ENCODE results near the gene CZIB. TPM values are rescaled to one million over a fixed set of nuclear protein-coding genes. Genes with fewer than 3 reads are reported as not detected.

The CZIB gene
- total and polyA plus RNA-seq, 2 of the 13 experiments (the other 11 are each of a cell fraction or from before 2014, with no cell fraction given), result 49.2 to 67.0 TPM

- ATAC-seq (no peak), FAIRE-seq (no peak), DNase-seq (ENCODE audit: low spot score) (no peak)
- Histone ChIP-seq H3K9ac (ENCODE audit: insufficient read depth, low read depth, low read length) (no peak overlapping the region), H3K27ac (ENCODE audit: extremely low read length, insufficient read depth, low read length) (no peak overlapping the region), H3K79me2 (ENCODE audit: insufficient read depth, low read length) (peaks cover 14% of the 10 kb centered on the region), H3K4me1 (ENCODE audit: insufficient read depth, low read length) (peaks cover 19% of the 10 kb centered on the region), H3K4me2 (ENCODE audit: low read depth, low read length) (no peak overlapping the region), H3K27me3 (ENCODE audit: control insufficient read depth in 1 of 2, insufficient read depth in 2 of 2, low read length in 2 of 2) (peaks cover 0 to 3% of the 10 kb centered on the region in 2 experiments; a peak in 1 of 5 replicates), H3K36me3 (replicated peaks in 1 of 2; ENCODE audit: control insufficient read depth in 1 of 2, insufficient read depth in 2 of 2, low read length in 2 of 2) (peaks cover 0 to 9% of the 10 kb centered on the region in 2 experiments; a peak in 3 of 5 replicates), H3K9me3 (ENCODE audit: low read length) (no peaks in the 10 kb centered on the region), H3K4me3 (replicated peaks in 1 of 3; ENCODE audit: insufficient read depth in 1 of 3, low read depth in 2 of 3, low read length in 3 of 3) (no peak overlapping the region), H4K20me1 (ENCODE audit: insufficient read depth, low read length) (no peaks in the 10 kb centered on the region), H2AFZ (ENCODE audit: low read length) (no peak overlapping the region)
- ChIA-PET POLR2A (no interaction called here), CTCF (ENCODE audit: low intra/inter-chr PET ratio, low total read pairs) (no interaction called here)
- TF ChIP-seq ZNF446 (CRISPR knock-in tag; IDR thresholded peaks at IDR 0.05) (no peak), TRIM24 (CRISPR knock-in tag; IDR thresholded peaks at IDR 0.05) (no peak), RNF2 (conservative IDR thresholded peaks at IDR 0.05; ENCODE audit: low read depth) (no peak), MYC (CRISPR knock-in tag; IDR thresholded peaks at IDR 0.05; ENCODE audit: borderline replicate concordance) (no peak), ZNF773 (CRISPR knock-in tag; IDR thresholded peaks at IDR 0.05; ENCODE audit: borderline replicate concordance) (no peak), ZNF761 (CRISPR knock-in tag; conservative IDR thresholded peaks at IDR 0.05) (no peak), ZNF543 (CRISPR knock-in tag; IDR thresholded peaks at IDR 0.05) (no peak), FOSL2 (CRISPR knock-in tag; IDR thresholded peaks at IDR 0.05) (no peak), ZNF280D (CRISPR knock-in tag; IDR thresholded peaks at IDR 0.05) (no peak), ZNF367 (CRISPR knock-in tag; IDR thresholded peaks at IDR 0.05; ENCODE audit: borderline replicate concordance) (no peak), ZSCAN22 (CRISPR knock-in tag; IDR thresholded peaks at IDR 0.05) (no peak)
- TF ChIP-seq, protein P1, sequence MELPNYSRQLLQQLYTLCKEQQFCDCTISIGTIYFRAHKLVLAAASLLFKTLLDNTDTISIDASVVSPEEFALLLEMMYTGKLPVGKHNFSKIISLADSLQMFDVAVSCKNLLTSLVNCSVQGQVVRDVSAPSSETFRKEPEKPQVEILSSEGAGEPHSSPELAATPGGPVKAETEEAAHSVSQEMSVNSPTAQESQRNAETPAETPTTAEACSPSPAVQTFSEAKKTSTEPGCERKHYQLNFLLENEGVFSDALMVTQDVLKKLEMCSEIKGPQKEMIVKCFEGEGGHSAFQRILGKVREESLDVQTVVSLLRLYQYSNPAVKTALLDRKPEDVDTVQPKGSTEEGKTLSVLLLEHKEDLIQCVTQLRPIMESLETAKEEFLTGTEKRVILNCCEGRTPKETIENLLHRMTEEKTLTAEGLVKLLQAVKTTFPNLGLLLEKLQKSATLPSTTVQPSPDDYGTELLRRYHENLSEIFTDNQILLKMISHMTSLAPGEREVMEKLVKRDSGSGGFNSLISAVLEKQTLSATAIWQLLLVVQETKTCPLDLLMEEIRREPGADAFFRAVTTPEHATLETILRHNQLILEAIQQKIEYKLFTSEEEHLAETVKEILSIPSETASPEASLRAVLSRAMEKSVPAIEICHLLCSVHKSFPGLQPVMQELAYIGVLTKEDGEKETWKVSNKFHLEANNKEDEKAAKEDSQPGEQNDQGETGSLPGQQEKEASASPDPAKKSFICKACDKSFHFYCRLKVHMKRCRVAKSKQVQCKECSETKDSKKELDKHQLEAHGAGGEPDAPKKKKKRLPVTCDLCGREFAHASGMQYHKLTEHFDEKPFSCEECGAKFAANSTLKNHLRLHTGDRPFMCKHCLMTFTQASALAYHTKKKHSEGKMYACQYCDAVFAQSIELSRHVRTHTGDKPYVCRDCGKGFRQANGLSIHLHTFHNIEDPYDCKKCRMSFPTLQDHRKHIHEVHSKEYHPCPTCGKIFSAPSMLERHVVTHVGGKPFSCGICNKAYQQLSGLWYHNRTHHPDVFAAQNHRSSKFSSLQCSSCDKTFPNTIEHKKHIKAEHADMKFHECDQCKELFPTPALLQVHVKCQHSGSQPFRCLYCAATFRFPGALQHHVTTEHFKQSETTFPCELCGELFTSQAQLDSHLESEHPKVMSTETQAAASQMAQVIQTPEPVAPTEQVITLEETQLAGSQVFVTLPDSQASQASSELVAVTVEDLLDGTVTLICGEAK (IDR thresholded peaks at IDR 0.05), result no peak
- TF ChIP-seq, protein P1 (CRISPR knock-in tag; IDR thresholded peaks at IDR 0.05), result no peak
- no TSS peak for BruUV-seq (replicated peaks)
- WGBS (ENCODE audit: low lambda C conversion rate), result 15% methylated on average over 2 of the region's 2 CpGs
- intact Hi-C loops (cut with micrococcal nuclease; ENCODE audit: unreplicated experiment) (no loop called here), in situ Hi-C loops (cut with HindIII; ENCODE audit: extremely low pct_ligation_motif_present, low pct_unique_long_range_greater_than_20kb) (no loop called here)
Observed at GRCh38 chr1:53241828-53242227, 21.4 kb upstream of the CZIB start.

Measured in HepG2 (cell line).